H9 (cell line): ENCODE measurements around the gene HS6ST2. TPM values are rescaled to one million over a fixed set of nuclear protein-coding genes. Genes with fewer than 3 reads are reported as not detected.

Experiments
- DNase-seq: peaks from one replicate; pipeline ENCODE4 v3.0.0-alpha.2; 2017
- H2AFZ ChIP-seq: one replicate; pipeline ENCODE4 v1.6.1; 2013; ENCODE audit warnings: mild to moderate bottlenecking, low read length, control low read depth, moderate library complexity
- H2AK5ac ChIP-seq: 2 replicates; pipeline ENCODE4 v1.6.1; 2013; ENCODE audit warnings: low read length, control low read depth, mixed read lengths; ENCODE audit not compliant: insufficient read length
- H2BK120ac ChIP-seq: one replicate; pipeline ENCODE4 v1.6.1; 2013; ENCODE audit warnings: low read depth, mild to moderate bottlenecking, low read length, control low read depth, inconsistent platforms; ENCODE audit not compliant: poor library complexity, severe bottlenecking
- H2BK12ac ChIP-seq: 2 replicates; pipeline ENCODE4 v1.6.1; 2013; ENCODE audit warnings: low read length, control low read depth, mixed read lengths, low read depth; ENCODE audit not compliant: insufficient read length
- H2BK15ac ChIP-seq: 2 replicates; pipeline ENCODE4 v1.6.1; 2013; ENCODE audit warnings: low read depth, low read length, control low read depth
- H2BK20ac ChIP-seq: one replicate; pipeline ENCODE4 v1.6.1; 2013; ENCODE audit warnings: low read depth, mild to moderate bottlenecking, low read length, control low read depth, inconsistent platforms; ENCODE audit not compliant: poor library complexity, severe bottlenecking
- H2BK5ac ChIP-seq: 2 replicates; pipeline ENCODE4 v1.6.1; 2013; ENCODE audit warnings: low read length, control low read depth, mixed read lengths; ENCODE audit not compliant: insufficient read length
- H3K14ac ChIP-seq: 2 replicates; pipeline ENCODE4 v1.6.1; 2013; ENCODE audit warnings: low read length, control low read depth; ENCODE audit not compliant: insufficient read depth
- H3K18ac ChIP-seq: 2 replicates; pipeline ENCODE4 v1.6.1; 2013; ENCODE audit warnings: low read depth, mild to moderate bottlenecking, mixed read lengths, low read length, control low read depth; ENCODE audit not compliant: insufficient read length
- H3K23ac ChIP-seq: 2 replicates; pipeline ENCODE4 v1.6.1; 2013; ENCODE audit warnings: low read length, control low read depth, mixed read lengths, low read depth; ENCODE audit not compliant: insufficient read length
- H3K23me2 ChIP-seq: 2 replicates; pipeline ENCODE4 v1.6.1; 2013; ENCODE audit warnings: low read depth, mild to moderate bottlenecking, mixed read lengths, low read length, control low read depth; ENCODE audit not compliant: insufficient read length, poor library complexity, severe bottlenecking
- H3K27ac ChIP-seq: 2 replicates; pipeline ENCODE4 v1.5.1; 2013; ENCODE audit warnings: low read length, control low read depth, mixed read lengths, low read depth; ENCODE audit not compliant: insufficient read length
- H3K27me3 ChIP-seq: 2 replicates; pipeline ENCODE4 v1.6.1; 2013; ENCODE audit warnings: low read length, control low read depth, inconsistent platforms; ENCODE audit not compliant: insufficient read depth
- H3K4ac ChIP-seq: 2 replicates; pipeline ENCODE4 v1.6.1; 2013; ENCODE audit warnings: low read depth, mild to moderate bottlenecking, control low read depth, inconsistent platforms, low read length, moderate library complexity
- H3K4me1 ChIP-seq: 2 replicates; pipeline ENCODE4 v1.6.1; 2013; ENCODE audit warnings: low read length, control low read depth, inconsistent platforms; ENCODE audit not compliant: insufficient read depth
- H3K4me2 ChIP-seq: 2 replicates; pipeline ENCODE4 v1.6.1; 2013; ENCODE audit warnings: low read length, control low read depth, mixed read lengths; ENCODE audit not compliant: insufficient read length, insufficient read depth
- H3K56ac ChIP-seq: 2 replicates; pipeline ENCODE4 v1.6.1; 2013; ENCODE audit warnings: low read depth, mild to moderate bottlenecking, mixed read lengths, low read length, control low read depth; ENCODE audit not compliant: insufficient read length
- H3K79me1 ChIP-seq: 2 replicates; pipeline ENCODE4 v1.6.1; 2013; ENCODE audit warnings: low read depth, mild to moderate bottlenecking, moderate library complexity, low read length, control low read depth, inconsistent platforms; ENCODE audit not compliant: insufficient read depth, poor library complexity, severe bottlenecking
- H3K79me2 ChIP-seq: 2 replicates; pipeline ENCODE4 v1.6.1; 2013; ENCODE audit warnings: low read length, control low read depth, inconsistent platforms; ENCODE audit not compliant: insufficient read depth
- H3K9ac ChIP-seq: 2 replicates; pipeline ENCODE4 v1.6.1; 2013; ENCODE audit warnings: low read length, control low read depth, mixed read lengths; ENCODE audit not compliant: insufficient read length; ENCODE audit errors: extremely low read depth
- H3K9me3 ChIP-seq: one replicate; pipeline ENCODE4 v1.6.1; 2013; ENCODE audit warnings: low read depth, low read length, inconsistent platforms; ENCODE audit not compliant: control insufficient read depth
- H3T11ph ChIP-seq: one replicate; pipeline ENCODE4 v1.6.1; 2013; ENCODE audit warnings: mild to moderate bottlenecking, low read length, control low read depth, inconsistent platforms
- H4K20me1 ChIP-seq: one replicate; pipeline ENCODE4 v1.6.1; 2013; ENCODE audit not compliant: control insufficient read depth, insufficient read length, insufficient read depth
- H4K5ac ChIP-seq: 2 replicates; pipeline ENCODE4 v1.6.1; 2013; ENCODE audit warnings: low read depth, mild to moderate bottlenecking, mixed read lengths, low read length, control low read depth; ENCODE audit not compliant: insufficient read length
- H4K8ac ChIP-seq: replicated peaks from 2 replicates; pipeline ENCODE4 v1.6.1; 2013; ENCODE audit warnings: low read length, control low read depth, mixed read lengths, low read depth; ENCODE audit not compliant: insufficient read length
- H4K91ac ChIP-seq: 2 replicates; pipeline ENCODE4 v1.6.1; 2013; ENCODE audit warnings: low read depth, mild to moderate bottlenecking, moderate library complexity, mixed read lengths, low read length, control low read depth; ENCODE audit not compliant: insufficient read length
- H3K27ac Mint-ChIP-seq, 3 experiments: 2 replicates in 2 of 3; 3 replicates in 1 of 3; pipeline ENCODE4 v1.8.0; 2020 to 2021; ENCODE audit warnings: mixed read lengths in 3 of 3, mild to moderate bottlenecking in 1 of 3, moderate library complexity in 1 of 3
- H3K27me3 Mint-ChIP-seq: 2 replicates; pipeline ENCODE4 v1.8.0; 2021; ENCODE audit warnings: low read depth, mild to moderate bottlenecking, moderate library complexity, mixed read lengths
- H3K36me3 Mint-ChIP-seq, 3 experiments: 2 replicates in 2 of 3; 3 replicates in 1 of 3; pipeline ENCODE4 v1.8.0; 2020 to 2021; ENCODE audit warnings: low read depth in 3 of 3, mixed read lengths in 3 of 3; ENCODE audit not compliant: insufficient read depth in 1 of 3
- H3K4me1 Mint-ChIP-seq, 2 experiments: 2 replicates each; pipeline ENCODE4 v1.8.0; 2020; ENCODE audit warnings: mixed read lengths in 2 of 2
- H3K4me3 Mint-ChIP-seq, 2 experiments: 2 replicates in 1 of 2; 3 replicates in 1 of 2; pipeline ENCODE4 v1.8.0; 2020 to 2021; ENCODE audit warnings: mild to moderate bottlenecking in 2 of 2, mixed read lengths in 2 of 2, moderate library complexity in 1 of 2
- H3K9me3 Mint-ChIP-seq, 2 experiments: 2 replicates in 1 of 2; 3 replicates in 1 of 2; pipeline ENCODE4 v1.8.0; 2020; ENCODE audit warnings: mild to moderate bottlenecking in 2 of 2, mixed read lengths in 2 of 2, moderate library complexity in 1 of 2
- WGBS: extraction: QIAGEN DNeasy Blood & Tissue Kit; methylation state at CpG from one replicate; pipeline ENCODE4 v1.1.7; 2013; ENCODE audit warnings: missing lambda C conversion rate, low lambda C conversion rate, mixed read lengths; ENCODE audit not compliant: insufficient read length; ENCODE audit errors: extremely low coverage; 5-methylcytosine and 5-hydroxymethylcytosine counted together
- total RNA-seq: library from RNA; stranded (reverse); gene quantifications from 2 replicates; pipeline ENCODE4 v1.2.1, GENCODE V29; 2021
- TF ChIP-seq, protein P1 (sequence below): fragments of 200-600 bp; sonication (generic); conservative IDR thresholded peaks from 3 replicates; pipeline ENCODE4 v1.8.0; 2021; ENCODE audit warnings: antibody characterized with exemption, mild to moderate bottlenecking

The HS6ST2 gene
- total RNA-seq, 1 experiment from 2014 or later: 4.8 TPM

DNA sequence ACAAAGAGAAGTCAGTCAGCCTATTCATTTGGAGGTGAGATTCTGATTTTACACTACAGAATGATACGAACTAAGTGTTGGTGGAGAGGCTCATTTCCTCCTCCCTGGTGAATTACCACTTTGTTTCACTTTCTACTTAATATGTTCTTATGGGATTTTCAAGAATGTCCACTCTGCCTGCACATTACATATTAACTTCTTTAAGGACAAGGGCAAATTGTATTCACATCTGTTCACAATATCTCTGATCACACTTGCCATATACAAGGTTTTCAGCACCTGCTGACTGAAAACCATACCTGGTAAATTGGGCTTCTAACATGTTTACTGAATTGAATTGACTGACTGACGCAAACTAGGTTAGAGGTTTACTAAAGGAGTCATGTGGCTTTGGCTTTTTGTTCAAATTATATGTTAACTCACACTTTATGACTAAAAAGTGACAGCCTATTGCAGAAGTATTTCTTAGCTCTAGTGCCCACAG, 281.2 kb downstream of the HS6ST2 start:
- Histone ChIP-seq H3K23ac (no peak overlapping the region), H4K20me1 (no peaks in the 10 kb centered on the region), H3K14ac (no peak overlapping the region), H3K56ac (no peak overlapping the region), H4K5ac (no peak overlapping the region), H2BK15ac (no peak overlapping the region), H4K91ac (no peak overlapping the region), H3K9ac (no peak overlapping the region), H3K4ac (no peak overlapping the region), H3T11ph (no peak overlapping the region), H3K79me2 (no peaks in the 10 kb centered on the region), H3K18ac (no peak overlapping the region), H2AFZ (no peak overlapping the region), H3K23me2 (no peaks in the 10 kb centered on the region), H3K4me1 (peaks cover 4% of the 10 kb centered on the region; the same call in 1 of the 2 replicates), H4K8ac (no peak overlapping the region), H2BK120ac (no peak overlapping the region), H3K27ac (no peak overlapping the region), H2BK12ac (no peak overlapping the region), H2BK20ac (no peak overlapping the region), H3K4me2 (no peak overlapping the region), H3K79me1 (no peaks in the 10 kb centered on the region), H3K27me3 (peaks cover 33% of the 10 kb centered on the region; the same call in 1 of the 2 replicates), H3K9me3 (no peaks in the 10 kb centered on the region), H2BK5ac (no peak overlapping the region), H2AK5ac (no peak overlapping the region)
- Mint-ChIP-seq H3K27me3 (peaks cover 88% of the 10 kb centered on the region), H3K4me3 (no peak overlapping the region), H3K27ac (peak overlapping the region in 1 of 3 experiments; percentile 66; a peak in 1 of 7 replicates), H3K9me3 (peaks cover 11 to 14% of the 10 kb centered on the region in 2 experiments), H3K36me3 (peaks cover 9 to 16% (median 13%) of the 10 kb centered on the region in 3 experiments), H3K4me1 (peaks cover 39 to 56% of the 10 kb centered on the region in 2 experiments)
- no CpG with 5 or more reads among the region's 2 CpGs for WGBS
- no peak for DNase-seq
- TF ChIP-seq, protein P1, sequence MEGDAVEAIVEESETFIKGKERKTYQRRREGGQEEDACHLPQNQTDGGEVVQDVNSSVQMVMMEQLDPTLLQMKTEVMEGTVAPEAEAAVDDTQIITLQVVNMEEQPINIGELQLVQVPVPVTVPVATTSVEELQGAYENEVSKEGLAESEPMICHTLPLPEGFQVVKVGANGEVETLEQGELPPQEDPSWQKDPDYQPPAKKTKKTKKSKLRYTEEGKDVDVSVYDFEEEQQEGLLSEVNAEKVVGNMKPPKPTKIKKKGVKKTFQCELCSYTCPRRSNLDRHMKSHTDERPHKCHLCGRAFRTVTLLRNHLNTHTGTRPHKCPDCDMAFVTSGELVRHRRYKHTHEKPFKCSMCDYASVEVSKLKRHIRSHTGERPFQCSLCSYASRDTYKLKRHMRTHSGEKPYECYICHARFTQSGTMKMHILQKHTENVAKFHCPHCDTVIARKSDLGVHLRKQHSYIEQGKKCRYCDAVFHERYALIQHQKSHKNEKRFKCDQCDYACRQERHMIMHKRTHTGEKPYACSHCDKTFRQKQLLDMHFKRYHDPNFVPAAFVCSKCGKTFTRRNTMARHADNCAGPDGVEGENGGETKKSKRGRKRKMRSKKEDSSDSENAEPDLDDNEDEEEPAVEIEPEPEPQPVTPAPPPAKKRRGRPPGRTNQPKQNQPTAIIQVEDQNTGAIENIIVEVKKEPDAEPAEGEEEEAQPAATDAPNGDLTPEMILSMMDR: no peak
